HEK293 (cell line): ENCODE measurements around the gene SMARCA2.

Experiments
- KLF10 ChIP-seq: fragments of 450-650 bp; IDR thresholded peaks from 2 replicates; pipeline ENCODE4 v1.5.1; 2018; ENCODE audit warnings: missing biosample characterization, mild to moderate bottlenecking, missing genetic modification characterization
- SCRT1 ChIP-seq: fragments of 450-650 bp; formaldehyde crosslinking; IDR thresholded peaks from 2 replicates; pipeline ENCODE4 v1.5.1; 2016; ENCODE audit warnings: missing biosample characterization, missing genetic modification characterization, borderline replicate concordance
- ZBTB44 ChIP-seq: fragments of 450-650 bp; IDR thresholded peaks from 2 replicates; pipeline ENCODE4 v1.5.1; 2018; ENCODE audit warnings: missing biosample characterization, mild to moderate bottlenecking, missing genetic modification characterization
- ZNF513 ChIP-seq: fragments of 450-650 bp; IDR thresholded peaks from 2 replicates; pipeline ENCODE4 v1.5.1; 2018; ENCODE audit warnings: missing biosample characterization, missing genetic modification characterization
- ZNF558 ChIP-seq: fragments of 450-650 bp; formaldehyde crosslinking; IDR thresholded peaks from 2 replicates; pipeline ENCODE4 v1.5.1; 2016; ENCODE audit warnings: missing biosample characterization, missing genetic modification characterization
- ZXDB ChIP-seq: fragments of 450-650 bp; formaldehyde crosslinking; IDR thresholded peaks from 2 replicates; pipeline ENCODE4 v1.5.1; 2016; ENCODE audit warnings: missing biosample characterization, missing genetic modification characterization
- TF ChIP-seq, protein P1 (sequence below): fragments of 450-650 bp; formaldehyde crosslinking; optimal IDR thresholded peaks from 2 replicates; pipeline ENCODE3; 2016; ENCODE audit warnings: missing biosample characterization, mild to moderate bottlenecking, missing genetic modification characterization
- TF ChIP-seq, protein P2 (sequence below): fragments of 450-650 bp; formaldehyde crosslinking; IDR thresholded peaks from 2 replicates; pipeline ENCODE4 v1.5.1; 2016; ENCODE audit warnings: missing biosample characterization, missing genetic modification characterization

- TF ChIP-seq, protein P1, sequence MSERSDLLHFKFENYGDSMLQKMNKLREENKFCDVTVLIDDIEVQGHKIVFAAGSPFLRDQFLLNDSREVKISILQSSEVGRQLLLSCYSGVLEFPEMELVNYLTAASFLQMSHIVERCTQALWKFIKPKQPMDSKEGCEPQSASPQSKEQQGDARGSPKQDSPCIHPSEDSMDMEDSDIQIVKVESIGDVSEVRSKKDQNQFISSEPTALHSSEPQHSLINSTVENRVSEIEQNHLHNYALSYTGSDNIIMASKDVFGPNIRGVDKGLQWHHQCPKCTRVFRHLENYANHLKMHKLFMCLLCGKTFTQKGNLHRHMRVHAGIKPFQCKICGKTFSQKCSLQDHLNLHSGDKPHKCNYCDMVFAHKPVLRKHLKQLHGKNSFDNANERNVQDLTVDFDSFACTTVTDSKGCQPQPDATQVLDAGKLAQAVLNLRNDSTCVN (tag by site-specific recombination) = no peak
- TF ChIP-seq ZXDB (tag by site-specific recombination) = no peak
- TF ChIP-seq, protein P2, sequence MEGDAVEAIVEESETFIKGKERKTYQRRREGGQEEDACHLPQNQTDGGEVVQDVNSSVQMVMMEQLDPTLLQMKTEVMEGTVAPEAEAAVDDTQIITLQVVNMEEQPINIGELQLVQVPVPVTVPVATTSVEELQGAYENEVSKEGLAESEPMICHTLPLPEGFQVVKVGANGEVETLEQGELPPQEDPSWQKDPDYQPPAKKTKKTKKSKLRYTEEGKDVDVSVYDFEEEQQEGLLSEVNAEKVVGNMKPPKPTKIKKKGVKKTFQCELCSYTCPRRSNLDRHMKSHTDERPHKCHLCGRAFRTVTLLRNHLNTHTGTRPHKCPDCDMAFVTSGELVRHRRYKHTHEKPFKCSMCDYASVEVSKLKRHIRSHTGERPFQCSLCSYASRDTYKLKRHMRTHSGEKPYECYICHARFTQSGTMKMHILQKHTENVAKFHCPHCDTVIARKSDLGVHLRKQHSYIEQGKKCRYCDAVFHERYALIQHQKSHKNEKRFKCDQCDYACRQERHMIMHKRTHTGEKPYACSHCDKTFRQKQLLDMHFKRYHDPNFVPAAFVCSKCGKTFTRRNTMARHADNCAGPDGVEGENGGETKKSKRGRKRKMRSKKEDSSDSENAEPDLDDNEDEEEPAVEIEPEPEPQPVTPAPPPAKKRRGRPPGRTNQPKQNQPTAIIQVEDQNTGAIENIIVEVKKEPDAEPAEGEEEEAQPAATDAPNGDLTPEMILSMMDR (tag by site-specific recombination) = no peak
- TF ChIP-seq ZNF558 = no peak
- no peak for TF ChIP-seq KLF10 (tag by site-specific recombination)
- no peak for TF ChIP-seq ZNF513 (tag by site-specific recombination)
- no peak for TF ChIP-seq SCRT1 (tag by site-specific recombination)
- no peak for TF ChIP-seq ZBTB44 (tag by site-specific recombination)
Observed at GRCh38 chr9:2145746-2146145, 130.6 kb downstream of the SMARCA2 start.
